GM12801 (cell line): ENCODE results near the gene SH3BGRL2.

Experiments
- CTCF ChIP-seq: IDR thresholded peaks from one replicate; pipeline ENCODE4 v1.5.1; 2011; ENCODE audit warnings: control low read depth; ENCODE audit not compliant: insufficient read length; ENCODE audit errors: extremely low read depth

The SH3BGRL2 gene

DNA sequence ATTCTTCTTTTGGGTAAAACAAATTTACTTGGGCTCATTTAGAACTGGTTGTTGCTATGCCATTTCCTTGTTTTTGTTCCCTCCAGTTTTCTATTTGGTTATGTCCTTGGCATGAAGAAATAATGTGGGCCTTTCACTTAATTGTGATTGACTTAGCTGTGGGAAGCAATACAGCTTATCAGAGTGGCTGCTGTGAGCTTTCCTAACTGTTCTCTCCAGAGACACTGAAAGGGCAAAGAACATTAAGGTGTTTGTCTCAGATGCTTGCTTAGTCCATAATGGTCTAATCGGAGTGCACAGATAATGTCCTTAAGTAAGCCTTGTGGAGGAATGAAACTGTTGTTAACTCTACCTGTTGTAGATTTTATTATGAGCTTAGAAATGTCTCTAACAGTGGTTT is 56.6 kb downstream of the SH3BGRL2 start:
- TF ChIP-seq CTCF, result no peak

- no peak for TF ChIP-seq CTCF
Observed at GRCh38 chr6:79694156-79694555, 63.0 kb downstream of the SH3BGRL2 start.

GRCh38 chr6:79694623-79695343 is 63.7 kb downstream of the SH3BGRL2 start:
- no peak for TF ChIP-seq CTCF

DNA sequence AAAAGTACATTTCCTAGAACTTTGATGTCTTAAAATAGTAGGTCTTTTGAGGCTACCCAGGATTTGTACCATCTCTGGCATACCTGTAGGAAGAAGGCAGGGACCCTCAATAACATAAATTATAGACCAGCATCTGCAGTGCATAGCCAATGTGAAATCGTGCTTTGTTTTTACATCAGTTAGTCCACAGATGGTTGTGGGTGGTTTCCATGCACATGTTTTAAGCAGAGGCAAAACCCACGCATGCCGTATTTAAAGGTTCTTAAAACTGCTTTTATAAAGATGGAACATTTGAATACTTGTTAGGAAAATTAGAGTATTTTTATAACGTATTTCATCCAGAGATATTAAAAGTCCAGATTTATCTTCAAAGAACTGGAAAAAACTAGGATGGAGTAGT is 66.3 kb downstream of the SH3BGRL2 start:
- TF ChIP-seq CTCF, result no peak

- TF ChIP-seq CTCF, result no peak
Observed at GRCh38 chr6:79699606-79700005, 68.5 kb downstream of the SH3BGRL2 start.

DNA sequence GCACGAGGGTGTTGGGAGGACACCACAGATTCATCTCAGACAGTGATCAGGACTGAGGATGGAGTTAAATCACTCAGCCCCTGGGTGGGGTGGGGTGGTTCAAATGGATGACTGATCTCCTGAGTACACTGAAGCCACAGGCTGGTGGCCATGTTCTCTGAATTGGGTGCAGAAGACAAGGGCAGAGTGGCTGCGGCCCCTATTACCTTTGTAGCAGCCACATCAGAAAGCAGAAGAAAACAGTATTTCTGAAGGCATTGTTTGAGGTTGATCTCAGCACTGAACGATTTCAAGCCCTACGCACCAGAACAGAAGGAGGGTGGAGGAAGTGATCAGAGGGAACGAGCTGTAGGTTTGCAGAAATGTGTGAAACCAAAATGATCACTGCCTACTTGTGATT is 71.6 kb downstream of the SH3BGRL2 start:
- TF ChIP-seq CTCF, result no peak

GRCh38 chr6:79704200-79704599 is 73.1 kb downstream of the SH3BGRL2 start:
- no peak for TF ChIP-seq CTCF

DNA sequence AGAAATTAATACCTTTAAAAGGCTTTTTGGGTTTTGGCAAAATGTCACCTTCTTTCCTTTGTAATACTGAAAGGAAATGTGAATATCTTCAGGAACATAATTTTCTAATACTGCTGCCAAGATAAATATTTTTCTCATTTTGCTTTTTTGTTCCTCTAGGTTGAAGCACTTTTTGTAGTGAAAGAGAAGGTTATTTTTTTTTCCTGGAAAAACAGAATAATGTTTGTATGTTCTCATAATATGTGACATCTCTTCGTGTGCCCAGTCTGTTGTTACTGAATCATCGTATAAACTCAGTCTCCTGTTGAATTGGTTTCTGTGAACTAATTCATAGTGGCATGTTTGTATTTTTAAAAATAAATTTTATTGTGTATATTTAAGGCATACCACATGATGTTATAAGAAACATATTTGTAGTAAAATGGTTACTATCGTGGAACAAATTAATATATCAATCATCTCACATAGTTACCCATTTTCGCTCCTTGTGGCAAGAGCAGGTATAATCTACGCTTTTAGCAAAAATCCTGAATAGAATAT is 74.4 kb downstream of the SH3BGRL2 start:
- no peak for TF ChIP-seq CTCF
